Measurements from ENCODE around the gene ATOH7. TPM values are rescaled to one million over a fixed set of nuclear protein-coding genes. Genes with fewer than 3 reads are reported as not detected.
"Not testable (repeated sequence)": the region's sequence is repeated elsewhere in the genome, so short reads cannot be mapped to it uniquely, and the experiment has no call there.

The ATOH7 gene
- total RNA-seq, 2 donors from 2014 or later = not detected

- ATAC-seq; intact Hi-C loops (cut with DNase I): not testable (repeated sequence)
These were observed 36.1 kb downstream of the ATOH7 start for GRCh38 chr10:68195776-68196175.

DNA sequence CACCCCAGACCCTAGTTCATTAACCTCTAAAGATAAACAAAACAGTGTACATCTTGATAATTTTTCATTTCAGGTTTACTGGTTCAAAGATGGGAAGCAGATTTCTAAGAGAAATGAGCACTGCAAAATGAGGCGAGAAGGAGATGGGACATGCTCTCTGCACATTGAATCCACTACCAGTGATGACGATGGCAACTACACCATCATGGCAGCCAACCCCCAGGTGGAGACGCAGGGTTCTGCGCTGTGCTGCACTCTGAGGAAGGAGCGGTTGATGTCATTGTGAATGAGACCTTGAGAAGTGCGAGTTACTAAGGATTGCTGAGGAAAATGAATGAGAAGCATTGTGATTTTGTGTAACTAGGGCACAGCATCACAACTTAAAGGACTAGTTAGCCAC lies 37.6 kb downstream of the ATOH7 start:
- DNase-seq = no peak
- ATAC-seq = no peak
- intact Hi-C loops (cut with DNase I) = no loop called here

More at GRCh38 chr10:68195776-68196175, 36.1 kb downstream of the ATOH7 start:
- DNase-seq = not testable (repeated sequence)

- DNase-seq = no peak
- no peak for ATAC-seq
- intact Hi-C loops (cut with DNase I) = no loop called here
These were observed 39.8 kb downstream of the ATOH7 start for GRCh38 chr10:68192113-68192512.

DNA sequence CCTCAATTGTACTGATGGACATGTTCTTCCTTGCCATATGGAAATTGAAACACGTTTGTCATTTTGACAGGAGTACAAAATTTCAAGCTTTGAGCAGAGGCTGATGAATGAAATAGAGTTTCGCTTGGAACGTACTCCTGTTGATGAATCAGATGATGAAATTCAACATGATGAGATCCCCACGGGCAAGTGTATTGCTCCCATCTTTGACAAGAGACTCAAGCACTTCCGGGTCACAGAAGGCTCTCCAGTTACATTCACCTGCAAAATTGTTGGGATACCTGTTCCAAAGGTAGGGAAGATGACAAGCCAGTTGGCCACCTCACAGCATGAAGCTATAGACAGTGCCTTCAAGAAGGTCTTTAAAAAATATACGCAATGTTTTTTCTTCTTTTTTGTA lies 43.1 kb downstream of the ATOH7 start:
- intact Hi-C loops (cut with DNase I) = no loop called here
- DNase-seq = no peak
- ATAC-seq = no peak

- intact Hi-C loops (cut with DNase I) = no loop called here
- no peak for ATAC-seq
- DNase-seq = no peak
These were observed 46.8 kb downstream of the ATOH7 start for GRCh38 chr10:68185085-68185484.

GRCh38 chr10:68184546-68184945 lies 47.4 kb downstream of the ATOH7 start:
- intact Hi-C loops (cut with DNase I) = no loop called here
- no peak for DNase-seq
- ATAC-seq = no peak

Other genes with a start within 250 kb of the ATOH7 start
- gene HERC4, start 156.8 kb downstream of the ATOH7 start, total RNA-seq = 10 to 100 TPM; 31.9 to 34.7 TPM
- 100 to 1,000 TPM in 1 of 2 donors, 10 to 100 TPM in 1; 62.2 to 110 TPM for gene MYPN, start 122.6 kb downstream of the ATOH7 start, total RNA-seq
- 100 to 1,000 TPM in 1 of 2 donors, 10 to 100 TPM in 1; 81.5 to 130 TPM for gene HNRNPH3, start 100.0 kb upstream of the ATOH7 start, total RNA-seq
- gene PBLD, start 100.8 kb upstream of the ATOH7 start, total RNA-seq = 1 to 10 TPM; 3.1 to 4.1 TPM
- gene RUFY2, start 175.2 kb upstream of the ATOH7 start, total RNA-seq = 10 to 100 TPM in 1 of 2 donors, 1 to 10 TPM in 1; 8.1 to 10.7 TPM
- gene DNA2, start 239.9 kb upstream of the ATOH7 start, total RNA-seq = 1 to 10 TPM; 3.3 to 3.9 TPM

Measured in left cardiac atrium (tissue), 4 donors.